HEK293 (cell line): ENCODE results near the gene BUD23.

Experiments
- CTCF ChIA-PET: fragments of 350-600 bp; formaldehyde crosslinking; extraction: SDS; loops from one replicate; lab custom pipeline; 2021; ENCODE audit warnings: antibody characterized with exemption; lab: Yijun Ruan, JAX
- POLR2A ChIA-PET: fragments of 300-600 bp; formaldehyde crosslinking; extraction: SDS; loops from one replicate; lab custom pipeline; 2020; ENCODE audit warnings: antibody characterized with exemption, inconsistent platforms; lab: Yijun Ruan, JAX
- H3K27ac ChIP-seq: fragments of 200-500 bp; sonication (Bioruptor generic); 2 replicates; pipeline ENCODE4 v1.5.1; 2014; ENCODE audit warnings: low read depth, low read length, control low read depth, inconsistent platforms; ENCODE audit errors: extremely low read depth
- H3K36me3 ChIP-seq, 2 experiments: fragments of 200-500 bp in 1 of 2; sonication (Bioruptor generic) in 1 of 2; 1 replicate in 1 of 2; 2 replicates in 1 of 2; pipeline ENCODE4 v1.5.1; 2014 to 2017; ENCODE audit warnings: inconsistent platforms in 2 of 2, low read length in 2 of 2; ENCODE audit not compliant: control insufficient read depth in 2 of 2, insufficient read depth in 1 of 2
- H3K4me1 ChIP-seq: fragments of 200-500 bp; sonication (Bioruptor generic); 2 replicates; pipeline ENCODE4 v1.5.1; 2014; ENCODE audit warnings: mild to moderate bottlenecking, low read length, inconsistent platforms; ENCODE audit not compliant: control insufficient read depth, insufficient read depth
- H3K4me3 ChIP-seq: 2 replicates; pipeline ENCODE4 v1.5.1; 2011; ENCODE audit warnings: low read depth, mild to moderate bottlenecking, control low read depth, low read length, moderate library complexity
- H3K9me3 ChIP-seq: fragments of 200-500 bp; sonication (Bioruptor generic); 2 replicates; pipeline ENCODE4 v1.5.1; 2014; ENCODE audit warnings: low read depth, low read length, inconsistent platforms; ENCODE audit not compliant: control insufficient read depth, insufficient read depth
- IKZF3 ChIP-seq: fragments of 450-650 bp; IDR thresholded peaks from 2 replicates; pipeline ENCODE4 v1.5.0; 2018; ENCODE audit warnings: missing biosample characterization, mild to moderate bottlenecking, missing genetic modification characterization, moderate library complexity
- KLF1 ChIP-seq: fragments of 450-650 bp; formaldehyde crosslinking; IDR thresholded peaks from 2 replicates; pipeline ENCODE4 v1.5.1; 2016; ENCODE audit warnings: missing biosample characterization, missing genetic modification characterization
- MEIS1 ChIP-seq: sonication (generic); formaldehyde crosslinking; IDR thresholded peaks from 2 replicates; pipeline ENCODE4 v1.8.1; 2022; ENCODE audit warnings: missing genetic modification reagents, mild to moderate bottlenecking, borderline replicate concordance
- OVOL3 ChIP-seq: fragments of 450-650 bp; formaldehyde crosslinking; IDR thresholded peaks from 2 replicates; pipeline ENCODE4 v1.5.1; 2016; ENCODE audit warnings: missing biosample characterization, missing genetic modification characterization
- TCF7L2 ChIP-seq: IDR thresholded peaks from 2 replicates; pipeline ENCODE4 v1.6.1; 2011; ENCODE audit warnings: low read depth, mild to moderate bottlenecking, inconsistent platforms, low read length, moderate library complexity, borderline replicate concordance
- ZBTB20 ChIP-seq: fragments of 450-650 bp; formaldehyde crosslinking; IDR thresholded peaks from 2 replicates; pipeline ENCODE4 v1.5.1; 2016; ENCODE audit warnings: missing biosample characterization, missing genetic modification characterization
- ZBTB49 ChIP-seq: fragments of 450-650 bp; formaldehyde crosslinking; IDR thresholded peaks from 2 replicates; pipeline ENCODE4 v1.5.1; 2016; ENCODE audit warnings: missing biosample characterization, missing genetic modification characterization, low read depth
- ZBTB6 ChIP-seq: fragments of 450-650 bp; formaldehyde crosslinking; IDR thresholded peaks from 2 replicates; pipeline ENCODE4 v1.5.1; 2017; ENCODE audit warnings: missing biosample characterization, missing genetic modification characterization
- ZFP41 ChIP-seq: fragments of 450-650 bp; formaldehyde crosslinking; IDR thresholded peaks from 2 replicates; pipeline ENCODE4 v1.5.1; 2016; ENCODE audit warnings: missing biosample characterization, missing genetic modification characterization, borderline replicate concordance
- ZIC2 ChIP-seq: fragments of 450-650 bp; formaldehyde crosslinking; IDR thresholded peaks from 2 replicates; pipeline ENCODE4 v1.5.1; 2016; ENCODE audit warnings: missing biosample characterization, missing genetic modification characterization
- ZNF112 ChIP-seq: fragments of 450-650 bp; formaldehyde crosslinking; IDR thresholded peaks from 2 replicates; pipeline ENCODE4 v1.5.0; 2017; ENCODE audit warnings: missing biosample characterization, missing genetic modification characterization
- ZNF114 ChIP-seq: fragments of 450-650 bp; formaldehyde crosslinking; IDR thresholded peaks from 2 replicates; pipeline ENCODE4 v1.5.0; 2017; ENCODE audit warnings: missing biosample characterization, missing genetic modification characterization
- ZNF157 ChIP-seq: fragments of 450-650 bp; formaldehyde crosslinking; IDR thresholded peaks from 2 replicates; pipeline ENCODE4 v1.5.1; 2016; ENCODE audit warnings: missing biosample characterization, missing genetic modification characterization
- ZNF302 ChIP-seq: fragments of 450-650 bp; formaldehyde crosslinking; IDR thresholded peaks from 2 replicates; pipeline ENCODE4 v1.5.1; 2016; ENCODE audit warnings: missing biosample characterization, missing genetic modification characterization, low read depth
- ZNF350 ChIP-seq: fragments of 450-650 bp; formaldehyde crosslinking; IDR thresholded peaks from 2 replicates; pipeline ENCODE4 v1.5.0; 2017; ENCODE audit warnings: missing biosample characterization, mild to moderate bottlenecking, missing genetic modification characterization
- ZNF362 ChIP-seq: fragments of 450-650 bp; formaldehyde crosslinking; IDR thresholded peaks from 2 replicates; pipeline ENCODE4 v1.5.1; 2016; ENCODE audit warnings: missing biosample characterization, missing genetic modification characterization
- ZNF37A ChIP-seq: fragments of 450-650 bp; IDR thresholded peaks from 2 replicates; pipeline ENCODE4 v1.5.1; 2018; ENCODE audit warnings: missing biosample characterization, missing genetic modification characterization
- ZNF518A ChIP-seq: fragments of 450-650 bp; formaldehyde crosslinking; conservative IDR thresholded peaks from 2 replicates; pipeline ENCODE4 v1.5.1; 2016; ENCODE audit warnings: low read depth, missing biosample characterization, missing genetic modification characterization
- ZNF544 ChIP-seq: fragments of 450-650 bp; formaldehyde crosslinking; IDR thresholded peaks from 2 replicates; pipeline ENCODE4 v1.5.0; 2017; ENCODE audit warnings: missing biosample characterization, missing genetic modification characterization
- ZNF549 ChIP-seq: fragments of 450-650 bp; IDR thresholded peaks from 2 replicates; pipeline ENCODE4 v1.5.1; 2018; ENCODE audit warnings: missing biosample characterization, missing genetic modification characterization, mild to moderate bottlenecking, inconsistent platforms, moderate library complexity
- ZNF704 ChIP-seq: fragments of 450-650 bp; formaldehyde crosslinking; IDR thresholded peaks from 2 replicates; pipeline ENCODE4 v1.5.1; 2016; ENCODE audit warnings: missing biosample characterization, missing genetic modification characterization

Gene BUD23

GRCh38 chr7:73735528-73735905 lies 52.1 kb downstream of the BUD23 start (continued):
- no peak for TF ChIP-seq ZNF362 (tag by site-specific recombination)
- TF ChIP-seq, all 188 proteins: peak for 0

GRCh38 chr7:73736885-73737284 lies 53.5 kb downstream of the BUD23 start:
- H3K9me3 ChIP-seq, result no peaks in the 10 kb centered on the region
- H3K36me3 ChIP-seq, result peaks cover 0 to 22% of the 10 kb centered on the region in 2 experiments; a peak in 2 of 3 replicates
- 0 out of 2 replicates have a peak overlapping the region, but pooled peaks have one; percentile 9 for H3K27ac ChIP-seq
- TF ChIP-seq ZNF157 (tag by site-specific recombination) (no peak), ZNF112 (no peak), ZBTB20 (tag by site-specific recombination) (no peak), ZNF549 (no peak), ZIC2 (tag by site-specific recombination) (no peak), ZNF302 (no peak)
- TF ChIP-seq, all 188 proteins: peak for 0
- POLR2A ChIA-PET, result interaction anchor here (2.6 kb wide), 1 partner anchor 21 kb away, joined by 12 read pairs; no protein-coding TSS in a partner anchor
- Histone ChIP-seq H3K4me1 (peaks cover 8% of the 10 kb centered on the region), H3K4me3 (no peak overlapping the region)
- CTCF ChIA-PET, result interaction anchor here (0.6 to 1.1 kb wide), 6 partner anchors 19 to 147 kb away, joined by 3 to 4 read pairs (median 3); no protein-coding TSS in a partner anchor

GRCh38 chr7:73737491-73738219 lies 54.3 kb downstream of the BUD23 start:
- H3K9me3 ChIP-seq, result no peaks in the 10 kb centered on the region
- peak overlapping the region; percentile 65 for H3K4me3 ChIP-seq
- H3K36me3 ChIP-seq, result peaks cover 0 to 22% of the 10 kb centered on the region in 2 experiments; a peak in 2 of 3 replicates
- ChIA-PET CTCF (interaction anchor here (0.7 to 1.1 kb wide), 6 partner anchors 12 to 289 kb away, joined by 3 to 4 read pairs (median 3); no protein-coding TSS in a partner anchor), POLR2A (interaction anchor here (0.6 to 3.0 kb wide), 12 partner anchors 9 to 313 kb away, joined by 3 to 16 read pairs (median 4); partner anchors contain the start of gene CLDN3)
- peaks cover 8% of the 10 kb centered on the region for H3K4me1 ChIP-seq
- no peak overlapping the region for H3K27ac ChIP-seq
- TF ChIP-seq ZNF704 (tag by site-specific recombination) (no peak), TCF7L2 (no peak), ZNF350 (tag by site-specific recombination) (no peak), ZIC2 (tag by site-specific recombination) (no peak), ZNF37A (tag by site-specific recombination) (no peak), ZBTB6 (no peak), ZNF302 (no peak), ZNF544 (tag by site-specific recombination) (no peak), ZFP41 (tag by site-specific recombination) (no peak), MEIS1 (CRISPR knock-in tag) (no peak), IKZF3 (tag by site-specific recombination) (no peak), ZNF114 (tag by site-specific recombination) (no peak), ZBTB49 (no peak), KLF1 (no peak), ZNF518A (tag by site-specific recombination) (no peak), OVOL3 (tag by site-specific recombination) (no peak)
